Measurements from ENCODE around the gene P2RX3. TPM values are rescaled to one million over a fixed set of nuclear protein-coding genes. Genes with fewer than 3 reads are reported as not detected.

Gene P2RX3
- total RNA-seq, 1 experiment from 2014 or later: 7.1 TPM

GRCh38 chr11:57342702-57343101, 4.5 kb downstream of the P2RX3 start:
- in situ Hi-C loops (cut with HindIII; ENCODE audit: low sequenced_read_pairs): no loop called here
- DNase-seq (ENCODE audit: low spot score): no peak

- DNase-seq (ENCODE audit: low spot score): no peak
- in situ Hi-C loops (cut with HindIII; ENCODE audit: low sequenced_read_pairs): no loop called here
Measured at GRCh38 chr11:57343825-57344224, 5.7 kb downstream of the P2RX3 start.

GRCh38 chr11:57344826-57345225, 6.7 kb downstream of the P2RX3 start:
- DNase-seq (ENCODE audit: low spot score): no peak
- in situ Hi-C loops (cut with HindIII; ENCODE audit: low sequenced_read_pairs): no loop called here

GRCh38 chr11:57345555-57346211, 7.5 kb downstream of the P2RX3 start:
- in situ Hi-C loops (cut with HindIII; ENCODE audit: low sequenced_read_pairs): no loop called here
- peak; percentile 85 for DNase-seq (ENCODE audit: low spot score)

GRCh38 chr11:57347336-57347735, 9.2 kb downstream of the P2RX3 start:
- no peak for DNase-seq (ENCODE audit: low spot score)
- in situ Hi-C loops (cut with HindIII; ENCODE audit: low sequenced_read_pairs): no loop called here

GRCh38 chr11:57348052-57348451, 9.9 kb downstream of the P2RX3 start:
- no peak for DNase-seq (ENCODE audit: low spot score)
- in situ Hi-C loops (cut with HindIII; ENCODE audit: low sequenced_read_pairs): no loop called here

GRCh38 chr11:57348636-57349313, 10.6 kb downstream of the P2RX3 start:
- in situ Hi-C loops (cut with HindIII; ENCODE audit: low sequenced_read_pairs): no loop called here
- no peak for DNase-seq (ENCODE audit: low spot score)

- in situ Hi-C loops (cut with HindIII; ENCODE audit: low sequenced_read_pairs): no loop called here
- DNase-seq (ENCODE audit: low spot score): peak; percentile 47
Measured at GRCh38 chr11:57349491-57350274, 11.5 kb downstream of the P2RX3 start.

GRCh38 chr11:57353036-57353435, 14.9 kb downstream of the P2RX3 start:
- in situ Hi-C loops (cut with HindIII; ENCODE audit: low sequenced_read_pairs): no loop called here

GRCh38 chr11:57353446-57353845, 15.3 kb downstream of the P2RX3 start:
- no peak for DNase-seq (ENCODE audit: low spot score)
- in situ Hi-C loops (cut with HindIII; ENCODE audit: low sequenced_read_pairs): no loop called here

More at GRCh38 chr11:57353036-57353435, 14.9 kb downstream of the P2RX3 start:
- DNase-seq (ENCODE audit: low spot score): no peak

- in situ Hi-C loops (cut with HindIII; ENCODE audit: low sequenced_read_pairs): no loop called here
- DNase-seq (ENCODE audit: low spot score): no peak
Measured at GRCh38 chr11:57353852-57354251, 15.7 kb downstream of the P2RX3 start.

- DNase-seq (ENCODE audit: low spot score): no peak
- in situ Hi-C loops (cut with HindIII; ENCODE audit: low sequenced_read_pairs): no loop called here
Measured at GRCh38 chr11:57354699-57355098, 16.5 kb downstream of the P2RX3 start.

GRCh38 chr11:57356268-57356667, 18.1 kb downstream of the P2RX3 start:
- in situ Hi-C loops (cut with HindIII; ENCODE audit: low sequenced_read_pairs): no loop called here
- no peak for DNase-seq (ENCODE audit: low spot score)

GRCh38 chr11:57357310-57357709, 19.2 kb downstream of the P2RX3 start:
- in situ Hi-C loops (cut with HindIII; ENCODE audit: low sequenced_read_pairs): no loop called here
- DNase-seq (ENCODE audit: low spot score): no peak

- in situ Hi-C loops (cut with HindIII; ENCODE audit: low sequenced_read_pairs): no loop called here
- DNase-seq (ENCODE audit: low spot score): no peak
Measured at GRCh38 chr11:57357856-57358255, 19.7 kb downstream of the P2RX3 start.

- DNase-seq (ENCODE audit: low spot score): no peak
Measured at GRCh38 chr11:57358543-57358961, 20.4 kb downstream of the P2RX3 start.

GRCh38 chr11:57358991-57359390, 20.8 kb downstream of the P2RX3 start:
- no peak for DNase-seq (ENCODE audit: low spot score)
- in situ Hi-C loops (cut with HindIII; ENCODE audit: low sequenced_read_pairs): no loop called here

More at GRCh38 chr11:57358543-57358961, 20.4 kb downstream of the P2RX3 start:
- in situ Hi-C loops (cut with HindIII; ENCODE audit: low sequenced_read_pairs): no loop called here

- in situ Hi-C loops (cut with HindIII; ENCODE audit: low sequenced_read_pairs): no loop called here
- no peak for DNase-seq (ENCODE audit: low spot score)
Measured at GRCh38 chr11:57359396-57359795, 21.2 kb downstream of the P2RX3 start.

GRCh38 chr11:57359896-57360690, 21.9 kb downstream of the P2RX3 start:
- DNase-seq (ENCODE audit: low spot score): no peak

More at GRCh38 chr11:57359896-57360690, 21.9 kb downstream of the P2RX3 start:
- in situ Hi-C loops (cut with HindIII; ENCODE audit: low sequenced_read_pairs): no loop called here
